Measurements from ENCODE around the gene KIAA1217. TPM values are rescaled to one million over a fixed set of nuclear protein-coding genes. Genes with fewer than 3 reads are reported as not detected.

The KIAA1217 gene
- total RNA-seq, 1 experiment from 2014 or later, result 171 TPM

GRCh38 chr10:24536636-24537035, 327.7 kb downstream of the KIAA1217 start:
- H3K27ac Mint-ChIP-seq (ENCODE audit: unreplicated experiment), result no peak overlapping the region
- H3K4me3 ChIP-seq (ENCODE audit: low read depth, low read length), result no peak overlapping the region
- H3K27me3 ChIP-seq (replicated peaks; ENCODE audit: control insufficient read depth, insufficient read depth, low read length), result no peaks in the 10 kb centered on the region
- peaks cover 12% of the 10 kb centered on the region for H3K4me1 Mint-ChIP-seq (ENCODE audit: low read depth, unreplicated experiment)
- DNase-seq, result no peak
- peaks cover 19% of the 10 kb centered on the region for H3K4me1 ChIP-seq
- peaks cover 9% of the 10 kb centered on the region for H3K9me3 Mint-ChIP-seq (ENCODE audit: unreplicated experiment)
- POLR2A ChIA-PET, result no interaction called here
- peaks cover 100% of the 10 kb centered on the region for H3K36me3 Mint-ChIP-seq (ENCODE audit: insufficient read depth, unreplicated experiment)
- H3K36me3 ChIP-seq (ENCODE audit: control insufficient read depth, insufficient read depth, low read length), result peaks cover 13% of the 10 kb centered on the region
- no peaks in the 10 kb centered on the region for H3K9me3 ChIP-seq
- TF ChIP-seq, protein P1, sequence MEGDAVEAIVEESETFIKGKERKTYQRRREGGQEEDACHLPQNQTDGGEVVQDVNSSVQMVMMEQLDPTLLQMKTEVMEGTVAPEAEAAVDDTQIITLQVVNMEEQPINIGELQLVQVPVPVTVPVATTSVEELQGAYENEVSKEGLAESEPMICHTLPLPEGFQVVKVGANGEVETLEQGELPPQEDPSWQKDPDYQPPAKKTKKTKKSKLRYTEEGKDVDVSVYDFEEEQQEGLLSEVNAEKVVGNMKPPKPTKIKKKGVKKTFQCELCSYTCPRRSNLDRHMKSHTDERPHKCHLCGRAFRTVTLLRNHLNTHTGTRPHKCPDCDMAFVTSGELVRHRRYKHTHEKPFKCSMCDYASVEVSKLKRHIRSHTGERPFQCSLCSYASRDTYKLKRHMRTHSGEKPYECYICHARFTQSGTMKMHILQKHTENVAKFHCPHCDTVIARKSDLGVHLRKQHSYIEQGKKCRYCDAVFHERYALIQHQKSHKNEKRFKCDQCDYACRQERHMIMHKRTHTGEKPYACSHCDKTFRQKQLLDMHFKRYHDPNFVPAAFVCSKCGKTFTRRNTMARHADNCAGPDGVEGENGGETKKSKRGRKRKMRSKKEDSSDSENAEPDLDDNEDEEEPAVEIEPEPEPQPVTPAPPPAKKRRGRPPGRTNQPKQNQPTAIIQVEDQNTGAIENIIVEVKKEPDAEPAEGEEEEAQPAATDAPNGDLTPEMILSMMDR (IDR thresholded peaks at IDR 0.05; ENCODE audit: insufficient read depth in 1 of 2, low read depth in 1 of 2, low read length in 1 of 2, severe bottlenecking in 1 of 2, unreplicated experiment in 1 of 2), result no peak
- intact Hi-C loops (cut with micrococcal nuclease; ENCODE audit: unreplicated experiment), result no loop called here
- no peak overlapping the region for H3K4me3 Mint-ChIP-seq (ENCODE audit: unreplicated experiment)
- no peaks in the 10 kb centered on the region for H3K27me3 Mint-ChIP-seq (ENCODE audit: insufficient read depth, unreplicated experiment)
- CTCF ChIA-PET, result no interaction called here
- BruUV-seq (replicated peaks), result no TSS peak

- POLR2A ChIA-PET, result no interaction called here
- H3K27ac Mint-ChIP-seq (ENCODE audit: unreplicated experiment), result peak overlapping the region; percentile 54
- intact Hi-C loops (cut with micrococcal nuclease; ENCODE audit: unreplicated experiment), result loop anchor here (1.0 kb wide), 1 partner anchor 140 kb away; no protein-coding TSS in a partner anchor
- DNase-seq, result peak; percentile 74 to 81
- peaks cover 6% of the 10 kb centered on the region for H3K4me1 Mint-ChIP-seq (ENCODE audit: low read depth, unreplicated experiment)
- H3K4me3 ChIP-seq (ENCODE audit: low read depth, low read length), result no peak overlapping the region
- H3K4me3 Mint-ChIP-seq (ENCODE audit: unreplicated experiment), result no peak overlapping the region
- TF ChIP-seq, protein P1 (IDR thresholded peaks at IDR 0.05; ENCODE audit: insufficient read depth in 1 of 2, low read depth in 1 of 2, low read length in 1 of 2, severe bottlenecking in 1 of 2, unreplicated experiment in 1 of 2), result no peak
- H3K36me3 Mint-ChIP-seq (ENCODE audit: insufficient read depth, unreplicated experiment), result peaks cover 100% of the 10 kb centered on the region
- H3K9me3 ChIP-seq, result no peaks in the 10 kb centered on the region
- no peaks in the 10 kb centered on the region for H3K9me3 Mint-ChIP-seq (ENCODE audit: unreplicated experiment)
- CTCF ChIA-PET, result no interaction called here
- BruUV-seq (replicated peaks), result no TSS peak
- no peaks in the 10 kb centered on the region for H3K27me3 Mint-ChIP-seq (ENCODE audit: insufficient read depth, unreplicated experiment)
- no peaks in the 10 kb centered on the region for H3K27me3 ChIP-seq (replicated peaks; ENCODE audit: control insufficient read depth, insufficient read depth, low read length)
- H3K4me1 ChIP-seq, result peaks cover 27% of the 10 kb centered on the region
- peaks cover 8% of the 10 kb centered on the region for H3K36me3 ChIP-seq (ENCODE audit: control insufficient read depth, insufficient read depth, low read length)
These were observed 332.4 kb downstream of the KIAA1217 start for GRCh38 chr10:24541239-24541753.

- Histone ChIP-seq H3K4me1 (peaks cover 21% of the 10 kb centered on the region), H3K36me3 (ENCODE audit: control insufficient read depth, insufficient read depth, low read length) (peaks cover 8% of the 10 kb centered on the region), H3K4me3 (ENCODE audit: low read depth, low read length) (no peak overlapping the region), H3K9me3 (no peaks in the 10 kb centered on the region), H3K27me3 (replicated peaks; ENCODE audit: control insufficient read depth, insufficient read depth, low read length) (no peaks in the 10 kb centered on the region)
- Mint-ChIP-seq H3K4me3 (ENCODE audit: unreplicated experiment) (no peak overlapping the region), H3K9me3 (ENCODE audit: unreplicated experiment) (no peaks in the 10 kb centered on the region), H3K36me3 (ENCODE audit: insufficient read depth, unreplicated experiment) (peaks cover 98% of the 10 kb centered on the region), H3K27ac (ENCODE audit: unreplicated experiment) (no peak overlapping the region), H3K27me3 (ENCODE audit: insufficient read depth, unreplicated experiment) (no peaks in the 10 kb centered on the region), H3K4me1 (ENCODE audit: low read depth, unreplicated experiment) (peaks cover 6% of the 10 kb centered on the region)
- BruUV-seq (replicated peaks), result no TSS peak
- DNase-seq, result no peak
- POLR2A ChIA-PET, result no interaction called here
- intact Hi-C loops (cut with micrococcal nuclease; ENCODE audit: unreplicated experiment), result no loop called here
- CTCF ChIA-PET, result interaction anchor here (0.7 kb wide), 1 partner anchor 106 kb away, joined by 3 read pairs; no protein-coding TSS in a partner anchor
- TF ChIP-seq, protein P1 (IDR thresholded peaks at IDR 0.05; ENCODE audit: insufficient read depth in 1 of 2, low read depth in 1 of 2, low read length in 1 of 2, severe bottlenecking in 1 of 2, unreplicated experiment in 1 of 2), result no peak
These were observed 333.7 kb downstream of the KIAA1217 start for GRCh38 chr10:24542314-24543270.

Data from Caco-2 (cell line).